ENCODE results near the gene MT1F.

DNA sequence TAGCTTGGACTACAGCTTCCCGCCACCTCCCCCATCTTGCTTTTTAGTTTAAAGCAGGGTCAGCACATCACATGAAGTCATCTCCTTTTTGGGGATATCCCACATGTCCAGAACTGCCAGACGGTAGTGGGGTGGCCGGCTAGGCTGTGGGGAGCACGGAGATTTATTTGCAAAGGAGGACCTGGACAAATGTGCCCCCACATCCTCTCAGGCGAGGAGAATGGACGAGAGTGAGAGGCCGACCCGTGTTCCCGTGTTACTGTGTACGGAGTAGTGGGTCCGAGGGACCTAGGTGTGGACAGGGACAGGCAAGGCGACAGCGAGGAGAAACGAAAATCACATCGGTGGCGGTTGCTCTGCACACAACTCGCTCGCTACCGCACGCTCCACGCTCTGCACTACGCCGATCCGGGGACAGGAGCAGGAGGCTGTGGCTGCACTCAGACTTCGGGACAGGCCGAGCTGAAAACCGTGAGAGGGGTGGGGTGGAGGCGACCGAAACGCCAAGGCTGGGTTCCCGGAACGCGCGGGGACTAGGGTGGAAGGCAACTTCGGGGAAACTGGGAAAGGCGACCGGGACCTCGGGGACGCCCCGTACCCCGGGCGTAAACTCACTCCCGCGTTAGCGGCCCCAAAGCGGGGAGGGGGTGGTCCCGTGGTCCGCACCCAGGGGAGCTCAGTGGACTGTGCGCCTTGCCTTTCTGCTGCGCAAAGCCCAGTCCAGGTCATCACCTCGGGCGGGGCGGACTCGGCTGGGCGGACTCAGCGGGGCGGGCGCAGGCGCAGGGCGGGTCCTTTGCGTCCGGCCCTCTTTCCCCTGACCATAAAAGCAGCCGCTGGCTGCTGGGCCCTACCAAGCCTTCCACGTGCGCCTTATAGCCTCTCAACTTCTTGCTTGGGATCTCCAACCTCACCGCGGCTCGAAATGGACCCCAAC is 19.7 kb upstream of the MT1F start, which contains the start of gene MT1A:
- TF ChIP-seq, protein P1, sequence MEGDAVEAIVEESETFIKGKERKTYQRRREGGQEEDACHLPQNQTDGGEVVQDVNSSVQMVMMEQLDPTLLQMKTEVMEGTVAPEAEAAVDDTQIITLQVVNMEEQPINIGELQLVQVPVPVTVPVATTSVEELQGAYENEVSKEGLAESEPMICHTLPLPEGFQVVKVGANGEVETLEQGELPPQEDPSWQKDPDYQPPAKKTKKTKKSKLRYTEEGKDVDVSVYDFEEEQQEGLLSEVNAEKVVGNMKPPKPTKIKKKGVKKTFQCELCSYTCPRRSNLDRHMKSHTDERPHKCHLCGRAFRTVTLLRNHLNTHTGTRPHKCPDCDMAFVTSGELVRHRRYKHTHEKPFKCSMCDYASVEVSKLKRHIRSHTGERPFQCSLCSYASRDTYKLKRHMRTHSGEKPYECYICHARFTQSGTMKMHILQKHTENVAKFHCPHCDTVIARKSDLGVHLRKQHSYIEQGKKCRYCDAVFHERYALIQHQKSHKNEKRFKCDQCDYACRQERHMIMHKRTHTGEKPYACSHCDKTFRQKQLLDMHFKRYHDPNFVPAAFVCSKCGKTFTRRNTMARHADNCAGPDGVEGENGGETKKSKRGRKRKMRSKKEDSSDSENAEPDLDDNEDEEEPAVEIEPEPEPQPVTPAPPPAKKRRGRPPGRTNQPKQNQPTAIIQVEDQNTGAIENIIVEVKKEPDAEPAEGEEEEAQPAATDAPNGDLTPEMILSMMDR (IDR thresholded peaks at IDR 0.05) = no peak
- peak in 1 of 2 donors; percentile 63 for TF ChIP-seq POLR2A (IDR thresholded peaks at IDR 0.05)
- no peak for TF ChIP-seq EP300 (IDR thresholded peaks at IDR 0.05)
- peak in 1 of 3 donors; percentile 66 for TF ChIP-seq POLR2AphosphoS5 (IDR thresholded peaks at IDR 0.05)

All from suprapubic skin (tissue), 4 donors.